Ammon's horn (tissue), 1 donor: ENCODE measurements around the gene ASXL2.
A peak's percentile ranks its signal among the peaks of the same experiment; 100 is the strongest.
"Not testable (repeated sequence)": the region's sequence is repeated elsewhere in the genome, so short reads cannot be mapped to it uniquely, and the experiment has no call there.

Experiments used
- DNase-seq: peaks from one replicate; pipeline ENCODE4 v3.0.0-alpha.2; 2016; ENCODE audit warnings: low spot score

Gene ASXL2

GRCh38 chr2:25735835-25736234 is 142.5 kb downstream of the ASXL2 start:
- no peak for DNase-seq

DNA sequence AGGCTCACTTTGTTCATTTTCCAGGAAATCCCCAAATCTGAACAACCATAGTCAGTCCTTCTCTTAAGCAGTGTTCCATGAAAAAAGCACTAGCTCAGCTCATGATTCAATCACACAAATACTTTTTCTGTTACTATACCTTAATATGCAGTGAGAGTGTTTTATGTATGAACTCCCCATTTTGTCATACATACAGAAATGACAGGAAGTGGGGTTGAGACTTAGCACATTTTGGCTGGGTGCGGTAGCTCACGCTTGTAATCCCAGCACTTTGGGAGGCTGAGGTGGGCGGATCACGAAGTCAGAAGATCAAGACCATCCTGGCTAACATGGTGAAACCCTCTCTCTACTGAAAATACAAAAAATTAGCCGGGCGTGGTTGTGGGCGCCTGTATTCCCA is 149.7 kb downstream of the ASXL2 start:
- DNase-seq: no peak

GRCh38 chr2:25726522-25726921 is 151.8 kb downstream of the ASXL2 start:
- no peak for DNase-seq

DNA sequence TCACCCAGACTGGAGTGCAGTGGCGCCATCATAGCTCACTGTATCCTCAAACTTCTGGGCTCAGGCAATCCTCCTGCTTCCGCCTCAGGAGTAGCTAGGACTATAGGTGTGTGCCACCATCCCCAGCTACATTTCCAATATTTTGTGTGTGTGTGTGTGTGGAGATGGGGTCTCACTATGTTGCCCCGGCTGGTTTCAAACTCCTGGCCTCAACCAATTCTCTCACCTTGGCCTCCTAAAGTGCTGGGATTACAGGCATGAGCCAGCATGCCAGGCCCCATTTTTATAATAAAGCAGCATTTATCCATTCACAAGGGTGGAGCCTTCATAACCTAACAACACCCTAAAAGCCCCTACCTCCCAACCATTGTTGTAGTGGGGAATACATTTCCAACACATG is 152.4 kb downstream of the ASXL2 start:
- DNase-seq: no peak

DNA sequence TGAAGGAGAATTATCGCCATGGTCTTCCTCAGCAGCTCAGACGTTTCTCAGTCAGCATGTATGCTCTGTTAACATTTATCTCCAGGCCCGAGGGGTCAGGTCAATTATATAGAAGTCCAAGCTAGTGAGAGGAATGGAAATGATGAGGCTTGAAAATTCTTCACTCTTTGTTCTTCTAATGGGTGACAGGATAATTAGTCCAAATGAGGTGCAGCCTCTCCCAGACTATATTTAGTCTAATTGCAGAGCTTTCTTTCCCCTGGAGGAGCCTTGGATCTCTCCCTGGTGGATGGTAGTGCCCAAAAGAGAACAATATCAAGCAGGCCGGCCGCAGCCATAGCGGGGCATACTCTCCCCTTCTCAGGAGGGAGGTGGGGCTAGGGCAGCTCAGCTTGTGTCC is 153.5 kb downstream of the ASXL2 start:
- no peak for DNase-seq

DNA sequence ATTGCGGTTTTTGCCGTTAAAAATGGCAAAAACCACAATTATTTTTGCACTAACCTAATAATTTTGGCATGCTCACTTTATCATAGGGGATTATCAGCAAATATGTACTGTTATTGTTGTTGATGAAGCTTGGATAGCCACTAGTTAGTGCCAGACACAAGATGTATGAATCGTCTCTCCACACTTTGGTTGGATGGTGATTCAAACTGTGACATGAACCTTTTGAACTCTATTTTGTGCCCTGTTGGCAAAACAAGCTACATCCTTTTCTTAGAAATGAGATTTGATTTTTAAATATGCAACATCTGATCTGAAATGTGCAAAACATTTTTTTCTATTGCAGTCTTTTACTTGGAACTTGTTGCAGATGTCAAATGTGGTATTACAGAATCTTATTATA is 156.1 kb downstream of the ASXL2 start:
- DNase-seq: no peak

- DNase-seq: no peak
Observed at GRCh38 chr2:25720575-25720974, 157.7 kb downstream of the ASXL2 start.

GRCh38 chr2:25714740-25715139 is 163.5 kb downstream of the ASXL2 start:
- DNase-seq: no peak

DNA sequence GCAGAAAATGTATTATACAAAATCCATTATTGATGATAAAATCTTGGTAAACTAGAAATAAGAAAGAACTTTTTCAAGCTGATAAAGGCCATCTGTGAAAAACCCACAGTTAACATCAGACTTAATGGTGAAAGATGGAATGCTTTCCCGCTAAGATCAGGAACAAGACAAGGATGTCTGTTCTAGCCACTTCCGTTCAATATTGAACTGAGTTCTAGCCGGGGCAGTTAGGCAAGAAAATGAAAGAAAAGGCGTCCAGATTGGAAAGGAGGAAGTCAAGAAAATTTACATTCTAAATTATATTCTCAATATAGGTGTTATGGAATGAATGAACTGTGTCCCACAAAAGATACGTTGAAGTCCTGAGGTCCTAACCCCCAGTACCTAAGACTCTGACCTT is 165.8 kb downstream of the ASXL2 start:
- DNase-seq: no peak

DNA sequence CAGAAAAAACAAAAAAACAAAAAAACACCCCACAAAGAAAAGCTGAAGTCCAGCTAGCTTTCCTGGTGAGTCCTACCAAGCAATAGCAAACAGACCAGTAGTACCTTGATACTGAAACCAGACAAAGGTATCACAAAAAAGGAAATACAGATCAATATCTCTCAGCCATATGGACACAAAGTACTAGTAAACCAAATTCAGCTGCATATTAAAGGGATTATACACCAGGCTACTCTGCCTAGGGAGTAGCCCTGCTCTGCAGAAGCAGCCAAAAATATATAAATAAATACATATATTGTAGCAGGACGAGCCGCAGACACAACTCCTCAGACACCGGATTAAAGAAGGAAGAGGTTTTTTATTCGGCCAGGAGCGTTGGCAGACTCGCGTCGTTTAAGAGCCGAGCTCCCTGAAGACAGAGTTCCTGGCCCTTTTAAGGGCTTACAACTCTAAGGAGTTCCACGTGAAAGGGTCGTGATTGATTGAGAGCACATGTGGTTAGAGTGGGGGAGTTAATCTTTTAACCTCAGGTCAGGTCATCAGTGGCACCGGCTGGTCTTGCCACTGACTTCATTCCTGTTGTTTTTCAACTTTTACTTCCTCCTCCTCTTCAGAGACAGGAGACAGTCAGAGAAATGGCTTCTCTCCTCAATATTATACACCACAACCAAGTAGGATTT is 166.5 kb downstream of the ASXL2 start:
- DNase-seq: no peak

DNA sequence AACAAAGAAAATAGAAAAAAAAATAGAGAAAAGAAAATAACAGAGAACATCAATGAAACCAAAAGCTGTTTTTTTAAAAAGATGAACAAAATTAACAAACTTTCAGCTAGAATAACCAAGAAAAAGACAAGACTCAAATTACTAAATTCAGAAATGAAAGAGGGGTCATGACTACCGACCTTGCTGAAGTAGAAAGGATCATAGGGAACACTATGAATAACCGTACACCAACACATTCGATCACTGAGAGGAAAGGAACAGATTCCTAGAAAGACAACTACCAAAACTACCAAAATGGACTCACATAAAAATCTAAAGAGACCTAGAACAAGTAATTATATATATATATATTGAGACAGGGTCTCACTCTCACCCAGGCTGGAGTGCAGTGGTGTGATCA is 167.5 kb downstream of the ASXL2 start:
- no peak for DNase-seq

GRCh38 chr2:25709349-25709748 is 168.9 kb downstream of the ASXL2 start:
- no peak for DNase-seq

DNA sequence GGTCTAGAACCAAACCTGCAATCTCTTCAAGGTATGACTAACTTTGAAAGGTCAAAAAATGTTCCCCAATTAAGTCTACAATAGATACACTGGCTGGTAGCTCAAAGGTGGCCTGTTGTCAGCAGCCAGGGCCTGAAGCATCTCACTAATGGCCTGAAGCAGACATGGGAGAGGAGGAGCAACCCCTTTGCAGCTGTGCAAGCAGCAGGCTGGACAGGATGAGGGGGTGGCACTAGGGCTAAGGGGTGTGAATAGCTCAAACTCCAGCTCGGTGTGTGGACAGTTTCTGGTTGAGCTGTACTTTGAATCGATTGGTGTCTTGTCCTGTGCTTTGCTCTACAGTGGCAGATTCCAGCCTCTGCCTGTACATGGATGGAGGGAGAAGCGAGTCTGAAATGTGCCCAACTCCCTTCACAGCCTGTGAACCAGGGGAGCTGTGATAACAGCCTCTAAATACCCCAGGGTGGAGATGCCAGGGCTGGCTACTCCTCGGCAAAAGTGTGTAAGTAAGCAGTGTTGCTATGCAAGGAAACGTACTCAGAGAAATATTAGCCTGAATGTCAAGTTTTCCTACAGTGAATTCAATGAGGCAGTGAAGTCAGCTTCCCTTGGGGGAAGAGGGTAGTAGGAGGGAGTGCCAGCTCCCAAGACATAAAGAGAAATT is 170.2 kb downstream of the ASXL2 start:
- DNase-seq: no peak

DNA sequence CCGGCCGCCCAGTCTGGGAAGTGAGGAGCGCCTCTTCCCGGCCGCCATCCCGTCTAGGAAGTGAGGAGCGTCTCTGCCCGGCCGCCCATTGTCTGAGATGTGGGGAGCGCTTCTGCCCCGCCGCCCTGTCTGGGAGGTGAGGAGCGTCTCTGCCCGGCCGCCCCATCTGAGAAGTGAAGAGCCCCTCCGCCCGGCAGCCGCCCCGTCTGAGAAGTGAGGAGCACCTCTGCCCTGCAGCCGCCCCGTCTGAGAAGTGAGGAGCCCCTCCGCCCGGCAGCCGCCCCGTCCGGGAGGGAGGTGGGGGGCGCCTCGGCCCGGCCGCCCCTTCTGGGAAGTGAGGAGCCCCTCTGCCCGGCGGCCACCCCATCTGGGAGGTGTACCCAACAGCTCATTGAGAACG is 172.7 kb downstream of the ASXL2 start:
- DNase-seq: not testable (repeated sequence)

GRCh38 chr2:25701801-25702200 is 176.5 kb downstream of the ASXL2 start:
- DNase-seq: no peak

DNA sequence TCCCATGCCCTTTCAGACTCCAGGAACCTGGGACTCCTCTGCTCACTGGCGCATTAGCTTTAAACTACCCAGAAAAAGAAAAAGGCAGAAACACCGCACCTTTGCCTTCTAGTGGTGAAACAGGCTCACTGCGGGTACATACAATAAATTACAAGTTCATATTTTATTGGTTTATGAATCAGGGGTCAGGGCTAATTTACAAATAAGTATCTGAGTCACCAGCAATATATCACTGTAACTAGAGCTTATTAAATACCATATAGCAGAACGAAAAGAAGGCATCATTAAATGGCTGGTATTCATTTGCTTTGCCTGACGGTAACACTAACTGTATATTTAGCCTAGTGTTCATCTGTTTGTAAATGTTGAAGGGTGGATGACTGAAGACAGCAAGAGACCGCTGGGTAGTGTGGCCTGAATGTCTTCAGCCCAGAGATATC is 178.0 kb downstream of the ASXL2 start:
- peak; percentile 36 for DNase-seq

DNA sequence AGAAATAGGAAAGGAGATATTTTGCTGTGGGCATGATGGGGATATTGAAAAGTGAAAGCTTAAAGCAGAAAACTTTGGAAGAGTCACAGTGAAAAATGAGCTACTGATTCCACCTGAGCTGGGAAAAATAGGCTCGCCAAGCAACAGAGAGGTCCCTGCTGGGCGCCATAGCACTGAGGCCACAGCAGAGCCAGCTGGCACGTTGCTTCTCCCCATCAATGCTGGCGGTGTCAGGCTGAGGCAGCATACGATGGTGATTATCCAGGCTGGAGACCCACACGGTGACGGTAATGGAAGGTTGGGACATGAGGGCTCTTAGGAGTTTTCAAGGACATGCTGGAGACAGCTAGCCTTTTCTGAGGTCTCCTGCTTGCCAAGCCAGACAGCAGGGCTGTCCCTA is 179.1 kb downstream of the ASXL2 start:
- DNase-seq: no peak

- no peak for DNase-seq
Observed at GRCh38 chr2:25698752-25699151, 179.5 kb downstream of the ASXL2 start.

DNA sequence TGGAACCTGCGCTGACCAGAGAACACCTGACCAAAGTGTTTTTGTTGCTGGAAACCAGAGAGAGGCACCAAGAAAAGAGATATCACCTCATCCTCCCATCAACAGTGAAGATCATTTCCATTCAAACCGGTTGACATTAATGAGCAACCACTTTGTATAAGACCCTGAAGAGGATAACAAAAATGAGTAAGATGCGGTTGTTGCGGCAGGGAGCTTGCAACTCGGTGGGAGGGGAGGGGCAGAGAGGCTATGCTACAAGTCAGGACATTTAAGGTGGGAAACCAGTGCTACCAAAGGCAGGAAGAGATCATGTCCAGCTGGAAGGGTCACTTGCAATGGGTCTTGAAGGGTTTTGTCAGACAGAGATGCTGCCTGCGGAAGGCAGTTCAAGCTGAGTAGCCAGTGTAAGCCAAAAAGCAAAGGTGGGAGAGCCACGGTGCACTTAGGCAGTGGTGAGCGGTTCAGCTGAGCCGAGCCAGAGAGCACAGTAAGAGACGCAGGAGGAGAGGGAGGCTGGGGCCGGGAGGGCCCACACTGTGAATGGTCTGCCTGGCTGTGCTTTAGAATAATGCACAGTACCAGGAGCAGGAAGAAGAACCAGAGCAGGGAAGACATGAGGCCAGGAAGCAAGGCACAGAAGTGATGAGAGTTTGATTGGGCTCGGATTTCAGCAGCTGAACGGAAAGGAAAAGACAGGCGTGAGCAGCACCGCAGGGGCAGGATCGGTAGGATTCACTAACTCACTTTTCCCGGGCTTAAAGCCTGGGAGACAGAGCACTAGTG is 180.5 kb downstream of the ASXL2 start:
- DNase-seq: no peak

- DNase-seq: no peak
Observed at GRCh38 chr2:25692737-25693445, 185.4 kb downstream of the ASXL2 start.

- no peak for DNase-seq
Observed at GRCh38 chr2:25692143-25692542, 186.1 kb downstream of the ASXL2 start.

- DNase-seq: no peak
Observed at GRCh38 chr2:25690058-25690457, 188.2 kb downstream of the ASXL2 start.

- DNase-seq: no peak
Observed at GRCh38 chr2:25688236-25688635, 190.1 kb downstream of the ASXL2 start.
